HCT116 (cell line): ENCODE data around the gene GSTA4. TPM values are rescaled to one million over a fixed set of nuclear protein-coding genes. Genes with fewer than 3 reads are reported as not detected.

Experiments
- ATAC-seq: fragments of 200-7000 bp; cut with Tn5 transposase; 2 replicates; pipeline ENCODE4 v1.9.1; 2020; ENCODE audit warnings: mild to moderate bottlenecking, moderate library complexity
- BruUV-seq: library from RNA; stranded (reverse); fragments of 400-500 nt; replicated peaks from 2 replicates; lab custom pipeline; 2021; lab: Mats Ljungman, UMichigan
- CTCF ChIA-PET: fragments of 300-600 bp; sonication (Branson Sonifier 250); formaldehyde crosslinking; loops from one replicate; lab custom pipeline; 2021; ENCODE audit warnings: antibody characterized with exemption; lab: Charles Lee
- POLR2A ChIA-PET: fragments of 300-600, 350-600 bp; sonication (Branson Sonifier 250); formaldehyde crosslinking; loops from one replicate; lab custom pipeline; 2021; ENCODE audit warnings: antibody characterized with exemption; lab: Charles Lee
- RAD21 ChIA-PET, 2 experiments: fragments of 300-600 bp; sonication (Branson Sonifier 250); formaldehyde crosslinking; loops; one replicate each; lab custom pipeline; 2023; ENCODE audit warnings: low total read pairs in 2 of 2; ENCODE audit not compliant: uncharacterized antibody in 2 of 2, unreplicated experiment in 2 of 2, low non-redundant PET in 1 of 2; lab: Charles Lee
- DNase-seq: peaks from one replicate; pipeline ENCODE4 v3.0.0-alpha.2; 2010; ENCODE audit warnings: low read depth, low spot score
- H2AFZ ChIP-seq: fragments of 200-600 bp; shearing (Covaris generic), sonication (generic); 2 replicates; pipeline ENCODE4 v1.6.1; 2017; ENCODE audit warnings: low read depth, mixed run types, mixed read lengths, antibody characterized with exemption, low read length; ENCODE audit not compliant: poor library complexity, severe bottlenecking
- H3K27ac ChIP-seq: 2 replicates; pipeline ENCODE4 v1.5.1; 2012; ENCODE audit warnings: low read depth, low read length
- H3K27me3 ChIP-seq: fragments of 200-600 bp; sonication (generic); 2 replicates; pipeline ENCODE4 v1.6.1; 2016; ENCODE audit warnings: mixed run types, low read length, mixed read lengths; ENCODE audit not compliant: insufficient read depth
- H3K36me3 ChIP-seq, 2 experiments: fragments of 200-500 bp in 1 of 2; fragments of 200-600 bp in 1 of 2; sonication (Bioruptor generic) in 1 of 2; sonication (generic) in 1 of 2; 2 replicates each; pipeline versions ENCODE4 v1.5.1 to v1.6.1; 2014 to 2016; ENCODE audit warnings: low read length in 2 of 2, inconsistent platforms in 1 of 2, mixed read lengths in 1 of 2, mixed run types in 1 of 2; ENCODE audit not compliant: insufficient read depth in 2 of 2, control insufficient read depth in 1 of 2
- H3K4me1 ChIP-seq, 2 experiments: fragments of 200-600 bp in 1 of 2; sonication (generic) in 1 of 2; 2 replicates each; pipeline versions ENCODE4 v1.5.1 to v1.6.1; 2012 to 2017; ENCODE audit warnings: low read length in 2 of 2, inconsistent platforms in 1 of 2, mild to moderate bottlenecking in 1 of 2, mixed read lengths in 1 of 2, mixed run types in 1 of 2, moderate library complexity in 1 of 2; ENCODE audit not compliant: insufficient read depth in 2 of 2, control insufficient read depth in 1 of 2
- H3K4me2 ChIP-seq: fragments of 200-600 bp; sonication (generic); 2 replicates; pipeline ENCODE4 v1.6.1; 2017; ENCODE audit warnings: mixed run types, low read length, mixed read lengths
- H3K4me3 ChIP-seq, 2 experiments: fragments of 200-600 bp in 1 of 2; sonication (generic) in 1 of 2; replicated peaks in 1 of 2; 2 replicates each; pipeline ENCODE4 v1.5.1; 2011 to 2016; ENCODE audit warnings: low read length in 2 of 2, control low read depth in 1 of 2, low read depth in 1 of 2, mild to moderate bottlenecking in 1 of 2, mixed read lengths in 1 of 2, mixed run types in 1 of 2
- H3K79me2 ChIP-seq: fragments of 200-600 bp; sonication (generic); 2 replicates; pipeline ENCODE4 v1.6.1; 2017; ENCODE audit warnings: mild to moderate bottlenecking, mixed run types, low read length, moderate library complexity, mixed read lengths; ENCODE audit not compliant: insufficient read depth
- H3K9ac ChIP-seq: fragments of 200-600 bp; sonication (generic); 2 replicates; pipeline ENCODE4 v1.6.1; 2016; ENCODE audit warnings: low read length, mixed read lengths
- H3K9me2 ChIP-seq: fragments of 200-600 bp; sonication (generic), shearing (Covaris generic); 2 replicates; pipeline ENCODE4 v1.6.1; 2017; ENCODE audit warnings: mixed run types, mild to moderate bottlenecking, moderate library complexity; ENCODE audit not compliant: insufficient read depth
- H3K9me3 ChIP-seq, 2 experiments: fragments of 200-500 bp in 1 of 2; fragments of 200-600 bp in 1 of 2; sonication (Bioruptor generic) in 1 of 2; sonication (generic) in 1 of 2; 2 replicates each; pipeline ENCODE4 v1.6.1; 2014 to 2017; ENCODE audit warnings: low read length in 2 of 2, mixed read lengths in 2 of 2, inconsistent platforms in 1 of 2, low read depth in 1 of 2, mild to moderate bottlenecking in 1 of 2, mixed run types in 1 of 2, moderate library complexity in 1 of 2; ENCODE audit not compliant: control insufficient read depth in 1 of 2, insufficient read depth in 1 of 2
- H4K20me1 ChIP-seq: fragments of 200-600 bp; sonication (generic), shearing (Covaris generic); 2 replicates; pipeline ENCODE4 v1.6.1; 2017; ENCODE audit warnings: mixed run types, mild to moderate bottlenecking, moderate library complexity; ENCODE audit not compliant: insufficient read depth
- CEBPB ChIP-seq: IDR thresholded peaks from 2 replicates; pipeline ENCODE4 v1.6.1; 2012; ENCODE audit warnings: low read depth
- EGR1 ChIP-seq: IDR thresholded peaks from 2 replicates; pipeline ENCODE4 v1.6.1; 2012; ENCODE audit warnings: low read depth
- ELF1 ChIP-seq: IDR thresholded peaks from 2 replicates; pipeline ENCODE4 v1.6.1; 2012; ENCODE audit warnings: low read depth, borderline replicate concordance
- EZH2 ChIP-seq: fragments of 200-600 bp; sonication (generic); IDR thresholded peaks from 2 replicates; pipeline ENCODE4 v1.6.1; 2017; ENCODE audit warnings: antibody characterized with exemption, mixed run types
- EZH2phosphoT487 ChIP-seq: fragments of 200-600 bp; IDR thresholded peaks from 2 replicates; pipeline ENCODE4 v1.6.1; 2018; ENCODE audit warnings: antibody characterized with exemption, borderline replicate concordance
- FOSL1 ChIP-seq: IDR thresholded peaks from 2 replicates; pipeline ENCODE4 v1.6.1; 2012; ENCODE audit warnings: low read depth
- POLR2A ChIP-seq: IDR thresholded peaks from 2 replicates; pipeline ENCODE4 v1.7.0; 2011; ENCODE audit warnings: borderline replicate concordance; ENCODE audit not compliant: insufficient read depth, insufficient read length; ENCODE audit errors: extremely low read depth
- POLR2AphosphoS5 ChIP-seq: IDR thresholded peaks from 2 replicates; pipeline ENCODE4 v1.6.1; 2011; ENCODE audit warnings: mild to moderate bottlenecking, low read depth, low read length, moderate library complexity
- SIN3A ChIP-seq: IDR thresholded peaks from 2 replicates; pipeline ENCODE4 v1.6.1; 2012; ENCODE audit warnings: low read depth
- SP1 ChIP-seq: IDR thresholded peaks from 2 replicates; pipeline ENCODE4 v1.6.1; 2012; ENCODE audit warnings: low read depth
- SRF ChIP-seq: IDR thresholded peaks from 2 replicates; pipeline ENCODE4 v1.6.1; 2012; ENCODE audit warnings: low read depth
- TCF7L2 ChIP-seq: IDR thresholded peaks from 2 replicates; pipeline ENCODE4 v1.7.0; 2011; ENCODE audit warnings: borderline replicate concordance, inconsistent platforms; ENCODE audit not compliant: insufficient read depth, insufficient read length; ENCODE audit errors: extremely low read depth
- YY1 ChIP-seq: IDR thresholded peaks from 2 replicates; pipeline ENCODE4 v1.6.1; 2011; ENCODE audit warnings: low read length, low read depth, moderate library complexity, mild to moderate bottlenecking; ENCODE audit not compliant: insufficient replicate concordance; ENCODE audit errors: extremely low read depth
- ZFX ChIP-seq: fragments of 450-650 bp; IDR thresholded peaks from 2 replicates; pipeline ENCODE4 v1.6.1; 2017
- intact Hi-C: fragments of 100-400 bp; cut with micrococcal nuclease; formaldehyde crosslinking; loops from 2 replicates; pipeline ENCODE4 v1.10.0; 2022
- total RNA-seq: library from RNA; stranded (reverse); gene quantifications from one replicate; pipeline ENCODE4 v1.2.1, GENCODE V29; 2021; ENCODE audit not compliant: unreplicated experiment
- TF ChIP-seq, protein P1 (sequence below): IDR thresholded peaks from 2 replicates; pipeline ENCODE4 v1.6.1; 2012
- TF ChIP-seq, protein P2 (sequence below): IDR thresholded peaks from 2 replicates; pipeline ENCODE4 v1.6.1; 2012; ENCODE audit warnings: low read depth
- TF ChIP-seq, protein P3 (sequence below): IDR thresholded peaks from 2 replicates; pipeline ENCODE4 v1.6.1; 2012
- TF ChIP-seq, protein P4 (sequence below): IDR thresholded peaks from 2 replicates; pipeline ENCODE4 v1.6.1; 2011; ENCODE audit warnings: mild to moderate bottlenecking, low read length, moderate library complexity; ENCODE audit not compliant: insufficient replicate concordance; ENCODE audit errors: extremely low read depth

Gene GSTA4
- total RNA-seq, 1 experiment from 2014 or later = 2.2 TPM

DNA sequence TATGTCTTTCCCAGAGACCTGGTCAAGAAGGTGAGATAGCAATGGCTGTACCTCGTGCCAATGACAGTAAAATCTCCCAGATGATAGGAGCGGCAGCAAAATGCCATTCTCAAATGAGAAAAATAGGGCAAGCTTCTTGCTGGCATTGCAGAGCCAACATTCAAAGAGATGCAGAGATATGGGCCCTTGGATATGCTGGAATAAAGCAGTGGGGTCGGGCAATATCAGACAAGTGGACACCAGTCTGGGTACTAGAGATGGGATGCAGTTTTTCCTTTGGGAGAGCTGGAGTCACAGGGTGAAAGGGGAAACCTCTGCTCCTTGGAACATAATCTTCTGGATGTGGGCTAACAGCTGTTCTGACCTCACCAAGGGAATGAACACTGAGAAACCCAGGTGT, 29.0 kb downstream of the GSTA4 start:
- no peak overlapping the region for H3K4me2 ChIP-seq
- no peaks in the 10 kb centered on the region for H4K20me1 ChIP-seq
- H3K27me3 ChIP-seq = no peaks in the 10 kb centered on the region
- no peaks in the 10 kb centered on the region for H3K9me2 ChIP-seq
- TF ChIP-seq, protein P1, sequence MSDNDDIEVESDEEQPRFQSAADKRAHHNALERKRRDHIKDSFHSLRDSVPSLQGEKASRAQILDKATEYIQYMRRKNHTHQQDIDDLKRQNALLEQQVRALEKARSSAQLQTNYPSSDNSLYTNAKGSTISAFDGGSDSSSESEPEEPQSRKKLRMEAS = no peak
- no peak for TF ChIP-seq EGR1
- TF ChIP-seq, protein P2, sequence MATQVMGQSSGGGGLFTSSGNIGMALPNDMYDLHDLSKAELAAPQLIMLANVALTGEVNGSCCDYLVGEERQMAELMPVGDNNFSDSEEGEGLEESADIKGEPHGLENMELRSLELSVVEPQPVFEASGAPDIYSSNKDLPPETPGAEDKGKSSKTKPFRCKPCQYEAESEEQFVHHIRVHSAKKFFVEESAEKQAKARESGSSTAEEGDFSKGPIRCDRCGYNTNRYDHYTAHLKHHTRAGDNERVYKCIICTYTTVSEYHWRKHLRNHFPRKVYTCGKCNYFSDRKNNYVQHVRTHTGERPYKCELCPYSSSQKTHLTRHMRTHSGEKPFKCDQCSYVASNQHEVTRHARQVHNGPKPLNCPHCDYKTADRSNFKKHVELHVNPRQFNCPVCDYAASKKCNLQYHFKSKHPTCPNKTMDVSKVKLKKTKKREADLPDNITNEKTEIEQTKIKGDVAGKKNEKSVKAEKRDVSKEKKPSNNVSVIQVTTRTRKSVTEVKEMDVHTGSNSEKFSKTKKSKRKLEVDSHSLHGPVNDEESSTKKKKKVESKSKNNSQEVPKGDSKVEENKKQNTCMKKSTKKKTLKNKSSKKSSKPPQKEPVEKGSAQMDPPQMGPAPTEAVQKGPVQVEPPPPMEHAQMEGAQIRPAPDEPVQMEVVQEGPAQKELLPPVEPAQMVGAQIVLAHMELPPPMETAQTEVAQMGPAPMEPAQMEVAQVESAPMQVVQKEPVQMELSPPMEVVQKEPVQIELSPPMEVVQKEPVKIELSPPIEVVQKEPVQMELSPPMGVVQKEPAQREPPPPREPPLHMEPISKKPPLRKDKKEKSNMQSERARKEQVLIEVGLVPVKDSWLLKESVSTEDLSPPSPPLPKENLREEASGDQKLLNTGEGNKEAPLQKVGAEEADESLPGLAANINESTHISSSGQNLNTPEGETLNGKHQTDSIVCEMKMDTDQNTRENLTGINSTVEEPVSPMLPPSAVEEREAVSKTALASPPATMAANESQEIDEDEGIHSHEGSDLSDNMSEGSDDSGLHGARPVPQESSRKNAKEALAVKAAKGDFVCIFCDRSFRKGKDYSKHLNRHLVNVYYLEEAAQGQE = no peak
- no peak for TF ChIP-seq ZFX
- TF ChIP-seq YY1 = no peak
- no peak for TF ChIP-seq SRF
- TF ChIP-seq, protein P3, sequence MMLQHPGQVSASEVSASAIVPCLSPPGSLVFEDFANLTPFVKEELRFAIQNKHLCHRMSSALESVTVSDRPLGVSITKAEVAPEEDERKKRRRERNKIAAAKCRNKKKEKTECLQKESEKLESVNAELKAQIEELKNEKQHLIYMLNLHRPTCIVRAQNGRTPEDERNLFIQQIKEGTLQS = no peak
- no peak for TF ChIP-seq ELF1
- TF ChIP-seq, protein P4, sequence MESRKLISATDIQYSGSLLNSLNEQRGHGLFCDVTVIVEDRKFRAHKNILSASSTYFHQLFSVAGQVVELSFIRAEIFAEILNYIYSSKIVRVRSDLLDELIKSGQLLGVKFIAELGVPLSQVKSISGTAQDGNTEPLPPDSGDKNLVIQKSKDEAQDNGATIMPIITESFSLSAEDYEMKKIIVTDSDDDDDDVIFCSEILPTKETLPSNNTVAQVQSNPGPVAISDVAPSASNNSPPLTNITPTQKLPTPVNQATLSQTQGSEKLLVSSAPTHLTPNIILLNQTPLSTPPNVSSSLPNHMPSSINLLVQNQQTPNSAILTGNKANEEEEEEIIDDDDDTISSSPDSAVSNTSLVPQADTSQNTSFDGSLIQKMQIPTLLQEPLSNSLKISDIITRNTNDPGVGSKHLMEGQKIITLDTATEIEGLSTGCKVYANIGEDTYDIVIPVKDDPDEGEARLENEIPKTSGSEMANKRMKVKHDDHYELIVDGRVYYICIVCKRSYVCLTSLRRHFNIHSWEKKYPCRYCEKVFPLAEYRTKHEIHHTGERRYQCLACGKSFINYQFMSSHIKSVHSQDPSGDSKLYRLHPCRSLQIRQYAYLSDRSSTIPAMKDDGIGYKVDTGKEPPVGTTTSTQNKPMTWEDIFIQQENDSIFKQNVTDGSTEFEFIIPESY = no peak
- TF ChIP-seq TCF7L2 = no peak
- no peak for TF ChIP-seq SIN3A
- TF ChIP-seq EZH2 = no peak
- no peak for TF ChIP-seq POLR2A
- TF ChIP-seq CEBPB = no peak
- no peak for TF ChIP-seq POLR2AphosphoS5
- no peak for TF ChIP-seq SP1
- no peak for TF ChIP-seq EZH2phosphoT487
- no peak for TF ChIP-seq FOSL1
- no peaks in the 10 kb centered on the region for H3K9me3 ChIP-seq
- no peak overlapping the region for H3K4me3 ChIP-seq
- ChIA-PET RAD21 (no interaction called here), POLR2A (no interaction called here), CTCF (no interaction called here)
- H3K9ac ChIP-seq = no peak overlapping the region
- DNase-seq = no peak
- BruUV-seq = no TSS peak
- H3K4me1 ChIP-seq = no peaks in the 10 kb centered on the region
- ATAC-seq = no peak
- no peaks in the 10 kb centered on the region for H3K79me2 ChIP-seq
- H3K27ac ChIP-seq = no peak overlapping the region
- no peak overlapping the region for H2AFZ ChIP-seq
- intact Hi-C loops = no loop called here
- no peaks in the 10 kb centered on the region for H3K36me3 ChIP-seq
